Activated naive CD8-positive, alpha-beta T cell treated with anti-CD3 and anti-CD28 coated beads, Interleukin-2, amount 50 U/mL, for 16 hours (primary cell): Measurements from ENCODE around the gene ZNF761.
A peak's percentile ranks its signal among the peaks of the same experiment; 100 is the strongest.
"Not testable (repeated sequence)": the region's sequence is repeated elsewhere in the genome, so short reads cannot be mapped to it uniquely, and the experiment has no call there.

Source experiments
- DNase-seq: peaks from one replicate; pipeline ENCODE4 v3.0.0-alpha.2; 2020; ENCODE audit warnings: low read depth, low spot score

ZNF761 gene

DNA sequence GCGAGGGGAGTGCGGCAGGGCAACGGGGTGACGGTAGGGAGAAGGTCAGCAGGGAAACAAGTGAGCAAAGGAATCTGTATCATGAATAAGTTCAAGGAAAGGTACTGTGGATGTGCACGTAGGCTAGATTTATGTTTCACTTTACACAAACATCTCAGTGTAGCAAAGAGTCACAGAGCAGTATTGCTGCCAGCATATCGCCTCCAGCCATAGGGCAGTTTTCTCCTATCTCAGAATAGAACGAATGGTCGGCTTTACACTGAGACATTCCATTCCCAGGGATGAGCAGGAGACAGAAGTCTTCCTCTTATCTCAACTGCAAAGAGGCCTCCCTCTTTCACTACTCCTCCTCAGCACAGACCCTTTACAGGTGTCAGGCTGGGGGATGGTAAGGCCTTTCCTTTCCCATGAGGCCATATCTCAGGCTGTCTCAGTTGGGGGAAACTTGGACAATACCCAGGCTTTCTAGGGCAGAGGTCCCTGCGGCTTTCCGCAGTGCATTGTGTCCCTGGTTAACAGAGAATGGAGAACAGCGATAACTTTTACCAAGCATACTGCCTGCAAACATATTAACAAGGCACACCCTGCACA, 28.4 kb downstream of the ZNF761 start:
- DNase-seq = not testable (repeated sequence)

DNA sequence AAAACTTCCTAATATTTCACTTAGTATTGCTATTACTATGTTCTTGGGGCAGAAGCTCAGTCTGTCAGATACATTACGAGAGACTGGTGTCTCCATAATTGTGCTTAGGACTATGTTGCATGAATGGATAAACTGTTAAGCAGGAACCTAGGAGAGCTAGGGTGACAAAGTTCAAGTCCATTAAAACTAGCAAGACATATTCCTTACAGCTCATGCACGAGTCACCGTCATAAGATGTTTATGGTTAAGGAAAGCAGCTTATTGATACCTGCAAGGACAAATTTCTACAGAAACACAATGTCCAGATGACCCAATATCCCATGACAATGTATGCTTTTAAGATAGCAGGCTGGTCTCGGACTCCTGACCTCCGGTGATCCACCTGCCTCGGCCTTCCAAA, 30.1 kb downstream of the ZNF761 start:
- DNase-seq = no peak

DNA sequence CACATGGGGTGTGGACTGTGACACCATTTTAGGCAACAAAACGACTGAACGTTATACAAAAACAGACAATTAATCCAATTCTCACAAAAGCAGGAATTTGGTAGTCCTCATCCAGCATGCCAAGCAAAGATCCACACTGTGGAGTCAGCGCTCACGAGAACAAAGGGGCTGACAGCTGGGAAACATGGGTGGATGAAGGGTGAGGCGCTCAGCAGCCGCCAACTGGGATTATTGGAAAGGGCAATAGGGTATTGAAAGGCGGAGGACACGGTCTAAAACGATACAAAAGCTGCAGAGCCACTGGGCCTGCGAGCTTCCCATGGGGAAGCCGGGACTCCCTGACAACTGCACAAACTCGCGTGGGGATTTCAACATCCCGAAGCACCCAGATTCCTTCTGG, 31.1 kb downstream of the ZNF761 start:
- DNase-seq = no peak

DNA sequence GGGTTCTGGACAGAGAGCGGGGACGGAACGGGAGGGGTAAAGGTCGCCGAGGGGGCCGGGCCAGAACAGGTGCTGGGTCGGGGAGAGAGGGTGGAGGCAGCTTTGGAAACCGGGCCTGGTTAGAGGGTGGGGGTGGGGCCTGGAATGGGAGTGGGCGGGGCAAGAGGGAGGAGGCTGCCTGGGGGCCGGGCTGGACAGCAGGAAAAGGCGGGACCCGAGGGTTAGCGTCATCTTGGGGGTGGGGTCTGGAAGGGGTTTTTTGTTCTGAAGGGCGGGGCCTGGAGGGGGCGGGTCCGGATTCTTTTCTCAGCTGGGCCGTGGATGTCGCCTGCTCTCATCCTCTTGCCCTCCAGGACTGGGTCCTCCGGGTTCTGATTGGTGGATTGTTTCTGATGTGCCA, 31.5 kb downstream of the ZNF761 start:
- DNase-seq = no peak

DNA sequence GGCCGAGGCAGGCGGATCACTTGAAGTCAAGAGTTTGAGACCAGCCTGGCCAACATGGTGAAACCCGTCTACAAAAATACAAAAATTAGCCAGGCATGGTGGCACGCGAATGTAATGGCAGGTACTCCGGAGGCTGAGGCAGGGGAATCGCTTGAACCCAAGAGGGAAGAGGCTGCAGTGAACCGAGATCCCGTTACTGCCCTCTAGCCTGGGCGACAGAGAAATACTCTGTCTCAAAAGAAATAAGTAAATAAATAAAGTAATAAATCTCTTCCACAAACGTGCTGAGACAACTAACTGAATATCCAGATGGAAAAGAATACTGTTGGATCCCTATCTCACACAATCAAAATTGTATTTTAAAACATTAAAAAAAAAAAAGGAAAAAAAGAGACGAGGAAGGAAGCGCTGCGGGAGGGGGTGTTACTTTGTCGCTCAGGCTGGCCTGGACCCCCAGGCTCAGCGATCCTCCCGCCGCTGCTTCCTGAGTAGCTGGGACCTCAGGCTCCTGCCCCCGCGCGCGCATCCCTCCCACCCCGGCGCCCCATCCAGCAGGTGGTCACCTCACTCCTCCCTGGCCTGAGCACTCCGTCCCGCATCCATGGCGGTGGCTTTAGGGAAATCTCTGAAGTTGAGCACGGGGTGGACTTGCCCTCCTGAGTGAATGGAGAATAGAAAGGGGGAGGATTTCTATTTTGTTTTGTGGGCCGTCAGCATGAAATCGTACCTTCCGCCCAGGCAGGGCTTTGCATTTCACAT, 35.1 kb downstream of the ZNF761 start:
- no peak for DNase-seq

DNA sequence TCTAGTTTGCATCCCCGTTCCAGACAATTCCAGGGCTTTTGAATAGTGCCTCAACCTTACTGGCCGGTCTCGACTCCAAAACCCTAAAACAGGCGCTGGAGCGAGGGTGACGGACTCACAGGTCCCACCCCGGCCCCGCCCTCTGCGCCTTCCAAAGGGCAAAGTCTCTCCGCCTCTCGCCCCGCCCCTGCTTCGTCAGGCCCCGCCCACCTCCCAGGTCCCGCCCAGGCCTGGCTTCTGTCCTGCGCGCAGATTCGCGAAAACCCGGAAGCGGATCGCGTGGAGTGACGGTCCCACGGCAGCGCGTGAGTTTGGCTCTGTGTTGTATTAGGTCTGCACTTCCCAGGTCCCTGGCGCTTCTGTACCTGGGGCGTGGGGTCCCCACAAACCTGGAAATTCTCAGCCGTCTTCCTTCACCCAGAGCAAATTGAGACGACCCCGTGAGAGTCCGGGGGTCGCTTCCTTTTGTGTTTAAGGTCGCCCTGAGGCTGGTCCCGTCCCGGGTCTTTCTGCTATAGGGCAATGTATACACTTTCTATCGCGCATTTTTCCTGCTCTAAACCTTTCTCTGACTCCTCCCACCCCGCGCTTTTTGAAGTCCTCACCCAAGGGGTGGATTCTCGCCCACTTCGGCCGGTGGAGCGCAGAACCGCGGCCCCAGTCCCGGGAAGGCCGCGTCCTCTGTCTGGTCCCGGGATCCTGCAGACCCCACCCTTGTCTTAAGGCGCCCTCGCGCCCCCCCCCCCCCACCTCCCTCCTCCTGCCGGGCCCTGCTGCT, 35.9 kb downstream of the ZNF761 start, which contains the start of gene ZNF813:
Gene ZNF813 (plus strand): TSS at position 249 of the 778 bp plus-strand sequence. CDS start 16,090 bp downstream, outside the sequence.
- DNase-seq = peak; percentile 94

DNA sequence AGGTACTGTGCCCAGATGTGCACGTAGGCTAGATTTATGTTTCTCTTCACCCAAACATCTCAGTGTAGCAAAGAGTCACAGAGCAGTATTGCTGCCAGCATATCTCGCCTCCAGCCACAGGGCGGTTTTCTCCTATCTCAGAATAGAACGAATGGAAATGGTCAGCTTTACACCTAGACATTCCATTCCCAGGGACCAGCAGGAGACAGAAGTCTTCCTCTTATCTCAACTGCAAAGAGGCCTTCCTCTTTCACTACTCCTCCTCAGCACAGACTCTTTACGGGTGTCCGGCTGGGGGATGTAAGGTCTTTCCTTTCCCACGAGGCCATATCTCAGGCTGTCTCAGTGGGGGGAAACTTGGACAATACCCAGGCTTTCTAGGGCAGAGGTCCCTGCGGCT, 36.8 kb downstream of the ZNF761 start:
- not testable (repeated sequence) for DNase-seq

DNA sequence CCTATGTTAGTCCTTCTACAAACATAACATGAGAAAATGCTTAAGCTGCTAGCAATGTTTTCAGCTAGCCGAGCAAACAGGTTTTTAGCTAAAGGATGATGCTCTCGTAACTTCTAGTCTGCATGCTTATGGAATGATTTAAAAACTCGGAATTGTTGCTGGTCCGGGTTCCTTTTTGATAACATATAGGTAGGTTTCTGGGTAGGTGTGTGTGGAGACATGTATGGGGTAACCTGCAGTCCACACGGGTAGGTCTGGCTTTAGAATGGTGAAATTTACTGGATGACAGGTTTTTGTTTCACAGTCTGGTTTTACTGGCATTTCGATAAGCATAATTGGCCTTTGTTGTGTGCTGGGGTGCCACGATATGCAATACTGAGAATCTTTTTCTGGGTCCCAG, 40.1 kb downstream of the ZNF761 start:
- DNase-seq = no peak

DNA sequence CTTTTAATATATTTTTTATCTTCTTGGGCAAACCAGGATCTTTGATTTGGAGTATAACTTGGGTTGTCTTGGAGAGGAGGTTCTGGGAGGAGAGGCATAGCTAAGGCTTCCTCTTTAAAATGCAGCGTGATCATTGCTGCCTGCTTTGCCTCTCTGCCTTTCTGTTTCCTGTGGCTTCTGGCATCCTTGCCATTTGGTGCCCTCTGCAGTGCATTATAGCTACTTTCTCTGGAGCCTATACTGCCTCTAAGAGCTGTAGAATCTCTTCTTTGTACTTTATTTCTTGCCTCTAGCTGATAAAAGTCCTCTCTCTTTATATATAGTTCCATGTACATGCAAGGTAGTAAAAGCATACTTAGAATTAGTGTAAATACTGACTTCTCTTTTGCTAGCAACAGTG, 43.0 kb downstream of the ZNF761 start:
- DNase-seq = not testable (repeated sequence)

DNA sequence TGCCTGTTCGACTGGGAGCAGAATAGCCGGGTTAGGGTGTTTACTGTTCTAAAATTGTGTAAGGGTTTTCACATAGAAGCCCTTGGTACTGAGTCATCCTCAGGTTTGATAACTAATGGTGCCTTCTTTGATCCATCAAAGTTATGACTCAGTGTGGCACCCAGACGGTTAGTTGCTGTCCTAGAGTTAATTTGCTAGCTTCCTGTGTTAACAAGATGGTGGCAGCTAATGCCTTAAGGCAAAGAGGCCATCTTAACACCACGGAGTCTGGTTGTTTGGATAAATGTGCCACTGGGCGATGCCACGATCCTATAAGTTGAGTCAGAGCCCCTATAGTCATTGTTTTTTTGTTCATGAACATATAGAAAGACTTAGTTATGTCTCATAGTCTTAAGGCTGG, 43.7 kb downstream of the ZNF761 start:
- not testable (repeated sequence) for DNase-seq

DNA sequence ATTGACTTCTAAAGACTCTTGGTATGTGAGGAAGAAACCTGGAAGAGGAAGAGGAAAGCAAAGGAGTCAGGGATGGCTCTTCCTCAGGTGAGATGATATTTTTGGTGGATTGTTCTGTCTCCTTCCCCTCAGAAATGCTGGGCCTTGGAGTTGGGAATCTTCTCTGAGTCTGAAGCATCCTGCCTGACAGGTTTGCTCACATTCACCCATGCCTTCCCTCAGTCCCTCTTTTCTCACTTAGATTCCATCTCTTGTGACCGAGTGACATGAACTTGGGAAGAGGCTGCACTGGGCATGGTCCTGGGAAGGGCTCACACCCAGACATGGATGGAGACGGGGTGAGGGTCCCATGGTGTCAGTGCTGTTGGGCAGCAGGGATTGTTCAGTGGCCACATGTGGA, 52.0 kb downstream of the ZNF761 start:
- DNase-seq = not testable (repeated sequence)

DNA sequence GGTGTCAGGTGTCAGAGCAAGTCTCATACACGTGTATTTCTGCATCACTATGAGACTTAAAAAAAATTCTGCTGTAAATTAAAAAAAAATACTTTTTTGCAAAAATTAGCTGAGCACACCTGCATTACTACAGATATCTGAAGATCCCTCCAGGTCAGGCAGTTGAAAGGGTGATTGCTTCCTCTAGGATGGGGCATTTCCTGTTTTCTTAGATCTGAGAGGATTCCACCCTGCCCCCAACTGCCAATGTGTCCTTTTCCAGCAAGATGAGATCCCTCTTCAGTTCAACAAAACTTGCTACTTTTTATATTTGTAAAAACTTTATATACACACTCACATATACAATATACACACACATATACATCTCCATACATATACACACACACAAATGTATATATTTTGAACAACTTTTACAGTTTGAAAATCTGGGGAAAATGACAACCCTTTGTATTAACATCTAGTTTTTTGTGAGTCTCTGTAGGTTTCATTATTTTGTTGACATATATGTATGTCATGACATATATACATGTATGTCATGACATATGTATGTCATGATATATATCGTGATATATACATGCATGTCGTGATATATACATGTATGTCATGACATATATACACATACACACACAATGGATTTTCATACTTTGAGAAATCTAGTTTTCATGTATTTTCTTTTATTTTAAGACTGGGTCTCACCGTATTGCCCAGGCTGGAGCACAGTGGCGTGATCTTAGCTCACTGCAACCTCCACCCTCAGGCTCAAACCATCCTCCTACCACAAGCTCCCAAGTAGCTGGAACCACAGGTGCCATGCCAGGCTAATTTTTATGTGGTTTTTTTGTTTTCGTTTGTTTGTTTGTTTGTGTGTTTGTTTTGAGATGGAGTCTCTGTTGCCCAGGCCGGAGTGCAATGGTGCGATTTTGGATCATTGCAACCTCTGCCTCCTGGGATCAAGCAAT, 53.5 kb downstream of the ZNF761 start:
- no peak for DNase-seq

DNA sequence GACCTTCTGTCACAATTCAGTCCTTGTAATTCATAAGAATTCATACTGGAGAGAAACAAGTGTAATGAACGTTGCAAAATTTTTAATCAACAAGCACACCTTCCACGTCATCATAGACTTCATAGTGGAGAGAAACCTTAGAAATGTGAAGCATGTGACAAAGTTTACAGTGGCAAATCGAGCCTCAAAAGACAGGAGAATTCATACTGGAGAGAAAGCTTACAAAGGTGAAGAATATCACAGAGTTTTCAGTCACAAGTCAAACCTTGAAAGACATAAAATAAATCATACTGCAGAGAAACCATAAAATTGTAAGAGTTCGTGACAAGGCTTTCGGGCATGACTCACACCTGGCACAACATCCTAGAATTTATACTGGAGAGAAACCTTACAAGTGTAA, 60.4 kb downstream of the ZNF761 start:
- DNase-seq = no peak

DNA sequence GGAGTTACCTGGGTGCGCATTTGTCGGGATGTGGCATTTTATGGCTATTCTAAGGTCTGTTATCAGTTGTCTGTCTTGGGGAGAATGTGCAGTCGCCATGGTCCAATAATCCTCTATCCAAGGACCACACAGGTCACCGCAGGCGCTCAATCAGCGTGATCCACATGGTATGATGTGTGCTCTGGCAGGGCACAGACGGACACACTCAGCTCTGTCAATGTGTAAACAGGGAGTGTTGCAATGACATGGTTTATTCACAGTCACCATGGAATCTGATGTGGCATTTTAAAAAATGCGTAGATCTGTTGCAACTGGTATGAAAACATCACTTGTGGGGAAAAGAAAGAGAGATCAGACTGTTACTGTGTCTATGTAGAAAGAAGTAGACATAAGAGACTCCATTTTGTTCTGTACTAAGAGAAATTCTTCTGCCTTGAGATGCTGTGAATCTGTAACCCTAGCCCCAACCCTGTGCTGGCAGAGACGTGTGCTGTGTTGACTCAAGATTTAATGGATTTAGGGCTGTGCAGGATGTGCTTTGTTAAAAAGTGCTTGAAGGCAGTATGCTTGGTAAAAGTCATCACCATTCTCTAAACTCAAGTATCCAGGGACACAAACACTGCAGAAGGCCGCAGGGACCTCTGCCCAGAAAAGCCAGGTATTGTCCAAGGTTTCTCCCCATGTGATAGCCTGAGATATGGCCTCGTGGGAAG, 65.7 kb downstream of the ZNF761 start:
- not testable (repeated sequence) for DNase-seq

DNA sequence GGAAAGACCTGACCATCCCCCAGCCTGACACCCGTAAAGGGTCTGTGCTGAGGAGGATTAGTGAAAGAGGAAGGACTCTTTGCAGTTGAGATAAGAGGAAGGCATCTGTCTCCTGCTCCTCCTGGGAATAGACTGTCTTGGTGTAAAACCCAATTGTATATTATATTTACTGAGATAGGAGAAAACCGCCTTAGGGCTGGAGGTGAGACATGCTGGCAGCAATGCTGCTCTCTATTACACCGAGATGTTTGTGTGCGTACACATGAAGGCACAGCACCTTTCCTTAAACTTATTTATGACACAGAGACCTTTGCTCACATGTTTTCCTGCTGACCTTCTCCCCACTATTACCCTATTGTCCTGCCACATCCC, 66.2 kb downstream of the ZNF761 start:
- DNase-seq = not testable (repeated sequence)

DNA sequence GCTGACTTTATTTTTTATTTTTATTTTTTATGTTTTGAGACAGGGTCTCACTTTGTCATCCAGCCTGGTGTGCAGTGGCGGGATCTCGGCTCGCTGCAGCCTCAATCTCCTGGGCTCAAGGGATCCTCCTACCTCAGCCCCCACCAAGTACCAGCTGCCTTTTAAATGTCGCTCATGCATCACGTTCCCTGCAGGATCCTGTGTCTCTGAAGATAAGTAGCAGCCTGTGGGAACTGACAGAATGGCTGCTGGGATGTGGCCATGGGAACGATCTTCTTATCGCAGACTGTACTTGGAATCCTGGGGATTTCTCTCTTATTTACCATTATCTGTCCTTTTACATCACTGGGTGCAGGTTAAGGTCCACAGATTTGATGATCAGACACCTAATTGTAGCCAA, 71.4 kb downstream of the ZNF761 start:
- not testable (repeated sequence) for DNase-seq

DNA sequence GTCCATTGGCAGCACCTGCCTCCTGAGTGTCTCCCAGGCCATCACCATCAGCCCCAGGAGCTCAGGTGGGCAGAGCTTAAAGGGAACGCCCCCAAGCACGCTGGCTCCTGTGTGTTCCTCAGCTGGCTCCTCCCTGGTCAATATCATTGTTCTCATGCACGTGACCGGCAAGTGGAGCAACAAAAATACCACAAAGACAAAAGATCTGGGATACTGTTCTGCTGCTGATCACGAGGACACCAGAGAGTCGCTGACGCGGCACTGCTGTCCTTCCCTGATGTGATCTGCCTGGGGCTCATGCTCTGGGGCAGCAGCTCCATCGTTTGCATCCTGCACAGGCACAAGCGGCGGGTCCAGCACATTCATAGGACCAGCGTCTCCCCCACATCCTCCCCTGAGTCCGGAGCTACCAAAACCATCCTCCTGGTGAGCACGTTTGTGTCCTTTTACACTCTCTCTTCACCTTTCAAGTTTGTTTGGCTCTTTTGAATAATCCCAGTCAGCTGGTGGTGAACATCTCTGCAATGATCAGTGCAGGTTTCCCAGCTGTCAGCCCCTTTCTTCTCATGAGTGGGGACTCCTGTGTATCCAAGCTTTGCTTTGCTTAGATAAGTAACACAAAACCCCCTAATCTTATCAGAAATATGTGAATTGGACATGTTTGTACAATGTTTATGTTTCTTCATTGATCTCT, 72.0 kb downstream of the ZNF761 start:
- not testable (repeated sequence) for DNase-seq

DNA sequence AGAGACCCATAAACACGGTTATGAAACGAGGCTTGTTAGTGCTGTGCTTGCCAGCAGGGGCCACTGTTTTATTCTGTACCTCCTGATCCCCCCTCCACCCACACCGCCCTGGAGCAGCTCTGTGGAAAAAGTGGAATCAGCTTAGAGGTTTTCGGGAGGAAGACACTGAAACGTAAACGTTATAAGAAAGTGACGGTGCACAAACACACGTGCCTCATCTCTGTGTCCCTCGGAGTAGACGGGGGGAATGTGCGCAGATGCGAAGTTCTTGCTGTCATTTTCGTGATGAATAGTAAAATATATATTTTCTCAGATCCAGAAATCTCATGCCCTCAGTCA, 72.5 kb downstream of the ZNF761 start:
- DNase-seq = not testable (repeated sequence)

DNA sequence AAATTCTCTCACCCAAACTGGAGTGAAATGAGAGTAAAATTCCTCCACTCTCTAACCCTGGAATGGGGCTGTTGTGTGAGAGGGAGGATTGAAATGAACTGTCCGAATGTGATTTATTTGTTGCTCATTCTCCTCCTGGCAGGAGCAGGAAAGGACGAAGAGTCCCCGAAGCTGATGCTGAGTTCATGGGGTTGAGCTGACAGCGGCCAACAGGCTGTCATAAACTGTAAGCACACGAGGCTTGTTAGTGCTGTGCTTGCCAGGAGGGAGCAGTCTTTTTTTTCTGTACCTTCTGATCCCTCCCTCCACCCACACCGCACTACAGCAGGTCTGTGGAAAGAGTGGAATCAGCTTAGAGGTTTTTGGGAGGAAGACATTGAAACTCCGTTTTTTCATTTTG, 73.1 kb downstream of the ZNF761 start:
- no peak for DNase-seq

DNA sequence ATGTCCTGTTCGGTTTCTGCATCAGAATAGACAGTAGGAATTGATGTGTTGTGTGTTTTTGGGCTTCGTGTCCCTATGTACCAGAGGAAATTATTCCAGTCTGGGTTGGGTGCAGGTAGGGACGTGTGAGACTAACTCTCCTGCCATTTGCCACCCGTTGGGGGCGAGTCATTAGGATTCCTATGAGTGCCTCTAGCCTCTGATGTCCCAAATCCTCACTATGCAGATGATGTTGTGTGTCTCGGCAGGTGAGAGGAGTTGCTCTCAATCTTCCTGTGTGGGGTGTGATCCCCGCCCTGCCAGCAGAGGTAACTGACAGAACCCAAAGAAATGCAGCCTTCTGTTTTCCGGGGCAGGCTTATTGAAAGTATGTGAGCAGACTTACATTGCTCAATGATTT, 74.9 kb downstream of the ZNF761 start:
- DNase-seq = no peak
